ENCODE data around the gene STX8. TPM values are rescaled to one million over a fixed set of nuclear protein-coding genes. Genes with fewer than 3 reads are reported as not detected.
A peak's percentile ranks its signal among the peaks of the same experiment; 100 is the strongest.

Gene STX8
- total RNA-seq, 4 donors from 2014 or later: 38.8 to 102 (median 68.5) TPM

- no peak for DNase-seq
- TF ChIP-seq POLR2A (IDR thresholded peaks at IDR 0.05) (no peak), CTCF (IDR thresholded peaks at IDR 0.05) (no peak)
- H3K9me3 ChIP-seq: peaks cover 0 to 8% (median 0%) of the 10 kb centered on the region in 4 donors
Observed at GRCh38 chr17:9218911-9219310, 356.7 kb downstream of the STX8 start.

GRCh38 chr17:9218064-9218635, 357.5 kb downstream of the STX8 start:
- H3K27ac ChIP-seq: peak overlapping the region in 2 of 4 donors; percentile 7 to 57
- no peak for DNase-seq
- TF ChIP-seq POLR2A (IDR thresholded peaks at IDR 0.05) (no peak), CTCF (IDR thresholded peaks at IDR 0.05) (no peak)

More at GRCh38 chr17:9218911-9219310, 356.7 kb downstream of the STX8 start:
- Histone ChIP-seq H3K27ac (no peak overlapping the region), H3K4me1 (no peaks in the 10 kb centered on the region), H3K36me3 (no peaks in the 10 kb centered on the region), H3K27me3 (no peaks in the 10 kb centered on the region), H3K4me3 (no peak overlapping the region)

GRCh38 chr17:9217151-9218056, 358.2 kb downstream of the STX8 start:
- peaks cover 0 to 8% (median 0%) of the 10 kb centered on the region in 4 donors for H3K9me3 ChIP-seq
- no peaks in the 10 kb centered on the region for H3K4me1 ChIP-seq
- no peaks in the 10 kb centered on the region for H3K27me3 ChIP-seq
- H3K4me3 ChIP-seq: no peak overlapping the region
- no peak for DNase-seq
- H3K36me3 ChIP-seq: no peaks in the 10 kb centered on the region
- TF ChIP-seq CTCF (IDR thresholded peaks at IDR 0.05) (no peak), POLR2A (IDR thresholded peaks at IDR 0.05) (no peak)
- H3K27ac ChIP-seq: peak overlapping the region in 2 of 4 donors; percentile 36 to 57

More at GRCh38 chr17:9218064-9218635, 357.5 kb downstream of the STX8 start:
- H3K4me3 ChIP-seq: no peak overlapping the region
- H3K36me3 ChIP-seq: no peaks in the 10 kb centered on the region
- H3K9me3 ChIP-seq: peaks cover 0 to 8% (median 0%) of the 10 kb centered on the region in 4 donors
- H3K4me1 ChIP-seq: no peaks in the 10 kb centered on the region
- no peaks in the 10 kb centered on the region for H3K27me3 ChIP-seq

GRCh38 chr17:9215465-9215864, 360.2 kb downstream of the STX8 start:
- H3K4me1 ChIP-seq: no peaks in the 10 kb centered on the region
- H3K36me3 ChIP-seq: no peaks in the 10 kb centered on the region
- H3K9me3 ChIP-seq: peaks cover 0 to 8% (median 0%) of the 10 kb centered on the region in 4 donors
- no peak overlapping the region for H3K27ac ChIP-seq
- TF ChIP-seq POLR2A (IDR thresholded peaks at IDR 0.05): no peak
- no peak for TF ChIP-seq CTCF (IDR thresholded peaks at IDR 0.05)
- no peak overlapping the region for H3K4me3 ChIP-seq
- DNase-seq: no peak
- H3K27me3 ChIP-seq: no peaks in the 10 kb centered on the region

- Histone ChIP-seq H3K27ac (no peak overlapping the region), H3K4me1 (no peaks in the 10 kb centered on the region), H3K9me3 (peaks cover 0 to 8% (median 0%) of the 10 kb centered on the region in 4 donors), H3K27me3 (no peaks in the 10 kb centered on the region), H3K36me3 (no peaks in the 10 kb centered on the region), H3K4me3 (no peak overlapping the region)
- TF ChIP-seq POLR2A (IDR thresholded peaks at IDR 0.05) (no peak), CTCF (IDR thresholded peaks at IDR 0.05) (no peak)
- DNase-seq: peak in 1 of 3 donors; percentile 22
Observed at GRCh38 chr17:9213303-9213640, 362.3 kb downstream of the STX8 start.

Data from Peyer's patch (tissue), 4 donors.